ENCODE data around the gene DGKI.

DGKI gene

DNA sequence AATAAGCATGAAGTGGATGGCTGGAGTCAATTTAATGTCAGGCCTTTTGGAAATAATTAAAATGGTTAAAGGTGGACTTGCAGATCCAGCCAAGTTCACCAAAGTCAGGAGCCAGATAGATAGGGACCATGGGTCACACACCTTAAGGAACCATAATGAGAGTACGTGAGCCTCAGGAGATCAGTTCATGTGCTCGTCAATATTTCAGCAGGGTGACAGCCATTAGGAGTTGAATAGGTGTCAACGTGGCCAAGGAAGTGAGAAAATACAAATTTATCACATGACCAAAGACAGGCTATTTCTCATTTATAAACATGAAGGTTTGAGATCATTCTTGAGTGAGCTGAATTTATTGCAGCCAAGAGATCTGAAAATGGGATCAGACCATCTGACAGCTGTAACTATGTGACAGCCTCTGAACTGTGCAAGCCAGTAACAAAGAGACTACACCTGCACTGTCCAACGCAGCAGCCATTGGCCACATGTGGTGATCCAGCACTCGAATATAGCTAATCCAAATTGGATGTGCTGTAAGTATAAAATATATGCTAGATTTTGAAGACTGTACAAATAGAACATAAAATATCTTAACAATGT lies 253.6 kb downstream of the DGKI start:
- no peak for TF ChIP-seq CTCF (IDR thresholded peaks at IDR 0.05; ENCODE audit: borderline replicate concordance, control extremely low read depth, extremely low read depth, insufficient read depth, missing control alignments)
- DNase-seq (ENCODE audit: low spot score) = no peak
- in situ Hi-C loops (cut with MboI; ENCODE audit: low sequenced_read_pairs, unreplicated experiment) = no loop called here

DNA sequence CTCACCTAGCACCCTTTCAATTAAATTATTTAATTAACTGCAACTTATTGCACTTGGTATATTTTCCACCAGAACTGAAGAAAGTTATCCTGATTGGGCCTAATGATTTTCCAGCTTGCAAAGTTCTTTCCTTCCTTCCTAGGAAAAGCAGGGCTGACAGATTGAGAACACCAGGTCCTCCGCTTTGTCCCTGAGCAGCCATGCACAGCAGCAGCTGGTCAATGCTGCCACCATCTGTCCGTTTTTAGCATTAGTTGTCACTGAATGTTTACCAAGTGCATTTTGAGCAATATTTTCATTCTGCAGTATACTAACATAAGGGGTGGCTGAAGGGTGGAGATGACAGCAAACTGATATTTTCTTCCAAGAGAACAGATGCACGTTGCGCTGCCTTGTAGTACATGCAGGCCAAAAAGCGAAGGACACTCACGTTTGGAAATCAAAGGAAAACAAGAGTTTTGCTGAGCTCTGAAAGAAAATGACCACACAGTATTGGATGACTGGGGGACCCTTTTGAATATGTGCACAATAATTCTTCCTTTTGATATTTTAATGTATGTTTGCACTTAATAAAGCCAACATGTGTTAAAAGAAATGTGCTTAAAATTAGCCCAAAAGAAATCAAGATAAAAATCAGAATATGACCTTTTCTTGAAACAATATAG lies 254.4 kb downstream of the DGKI start:
- peak; percentile 47 for DNase-seq (ENCODE audit: low spot score)
- in situ Hi-C loops (cut with MboI; ENCODE audit: low sequenced_read_pairs, unreplicated experiment) = no loop called here
- TF ChIP-seq CTCF (IDR thresholded peaks at IDR 0.05; ENCODE audit: borderline replicate concordance, control extremely low read depth, extremely low read depth, insufficient read depth, missing control alignments) = peak; percentile 47

- TF ChIP-seq CTCF (IDR thresholded peaks at IDR 0.05; ENCODE audit: borderline replicate concordance, control extremely low read depth, extremely low read depth, insufficient read depth, missing control alignments) = no peak
- in situ Hi-C loops (cut with MboI; ENCODE audit: low sequenced_read_pairs, unreplicated experiment) = no loop called here
- DNase-seq (ENCODE audit: low spot score) = no peak
These were observed 255.3 kb downstream of the DGKI start for GRCh38 chr7:137591421-137591837.

GRCh38 chr7:137590756-137591305 lies 255.9 kb downstream of the DGKI start:
- DNase-seq (ENCODE audit: low spot score) = no peak
- no peak for TF ChIP-seq CTCF (IDR thresholded peaks at IDR 0.05; ENCODE audit: borderline replicate concordance, control extremely low read depth, extremely low read depth, insufficient read depth, missing control alignments)
- in situ Hi-C loops (cut with MboI; ENCODE audit: low sequenced_read_pairs, unreplicated experiment) = no loop called here

DNA sequence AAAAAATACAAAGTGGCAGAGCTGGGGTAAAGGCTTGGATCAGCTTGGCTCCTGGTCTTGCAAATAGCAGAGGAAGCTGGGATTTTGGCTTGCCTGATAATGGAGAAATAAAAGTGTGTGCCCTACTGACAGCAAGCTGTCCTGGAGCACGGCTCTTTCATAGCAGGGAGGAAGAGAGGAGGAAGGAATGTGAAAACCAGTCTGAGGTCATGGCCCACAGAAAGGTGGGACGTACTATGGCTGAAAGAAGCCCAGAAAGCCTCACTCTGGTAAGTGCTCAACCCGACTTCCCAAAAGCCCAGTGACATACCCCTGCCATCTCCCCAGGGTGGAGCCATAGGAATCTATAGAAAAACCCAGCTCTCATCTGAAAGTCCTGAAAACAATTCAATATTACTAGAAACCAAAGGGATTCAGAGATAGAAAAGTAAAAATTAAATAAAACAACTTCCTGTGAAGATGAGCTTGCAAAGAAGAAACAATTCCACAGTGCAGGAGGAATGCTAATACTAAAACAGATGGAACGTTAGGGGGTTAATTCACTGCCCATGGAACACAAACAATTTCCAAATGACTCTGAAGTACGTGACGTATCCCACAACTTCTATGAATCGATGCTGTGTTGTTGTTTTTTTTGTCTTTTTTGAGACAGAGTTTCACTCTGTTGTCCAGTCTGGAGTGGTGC lies 256.6 kb downstream of the DGKI start:
- TF ChIP-seq CTCF (IDR thresholded peaks at IDR 0.05; ENCODE audit: borderline replicate concordance, control extremely low read depth, extremely low read depth, insufficient read depth, missing control alignments) = no peak
- in situ Hi-C loops (cut with MboI; ENCODE audit: low sequenced_read_pairs, unreplicated experiment) = no loop called here
- no peak for DNase-seq (ENCODE audit: low spot score)

DNA sequence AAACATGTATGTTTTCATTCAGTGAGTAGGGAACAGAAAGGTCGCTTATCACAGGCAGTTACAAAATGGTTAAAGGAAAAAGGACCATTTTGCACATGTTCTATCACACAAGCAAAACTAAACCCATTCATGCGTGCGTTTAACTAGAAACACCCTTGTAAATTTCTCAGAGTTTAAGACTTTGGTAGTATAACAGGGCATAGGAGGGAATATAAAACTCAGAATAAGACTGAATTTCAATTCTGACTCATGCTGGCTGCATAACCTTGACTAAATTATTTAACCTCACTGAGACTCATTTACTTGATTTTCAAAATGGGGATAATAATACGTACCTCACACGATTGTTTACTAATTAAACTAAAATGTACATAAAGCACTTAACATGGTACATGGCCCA lies 259.4 kb downstream of the DGKI start:
- DNase-seq (ENCODE audit: low spot score) = no peak
- in situ Hi-C loops (cut with MboI; ENCODE audit: low sequenced_read_pairs, unreplicated experiment) = no loop called here
- TF ChIP-seq CTCF (IDR thresholded peaks at IDR 0.05; ENCODE audit: borderline replicate concordance, control extremely low read depth, extremely low read depth, insufficient read depth, missing control alignments) = no peak

All from GM13976 (cell line).